Posterior vena cava (tissue), 2 donors: Measurements from ENCODE around the gene KPNA2. TPM values are rescaled to one million over a fixed set of nuclear protein-coding genes. Genes with fewer than 3 reads are reported as not detected.
"Not testable (repeated sequence)": the region's sequence is repeated elsewhere in the genome, so short reads cannot be mapped to it uniquely, and the experiment has no call there.

ENCODE experiments used
- DNase-seq: peaks from one replicate; pipeline ENCODE4 v3.0.0-alpha.2; 2020; ENCODE audit warnings: low spot score
- intact Hi-C, 2 donors: fragments of 100-400 bp; cut with DNase I; formaldehyde crosslinking; loops; one replicate each; pipeline versions ENCODE4 v1.14.1 to v1.14.2; 2022 to 2023
- total RNA-seq, 2 donors: library from RNA; stranded (reverse); fragmentation: NEBNext Ultra II Directional; extraction: Animal tissue kit (Norgen Biotek cat#: 25700); gene quantifications; one replicate each; pipeline ENCODE4 v1.2.1, GENCODE V29; 2021
- donor health status: DM: yes; HTN: yes; CAD: no.
- donor health status: DM: yes; HTN: yes; CAD: no.

The KPNA2 gene
- total RNA-seq, 2 donors from 2014 or later, result 29.2 to 30.8 TPM

- intact Hi-C loops, result not testable (repeated sequence)
These were observed 51.6 kb downstream of the KPNA2 start for GRCh38 chr17:68087131-68087623.

GRCh38 chr17:68087851-68088250, 52.3 kb downstream of the KPNA2 start:
- DNase-seq, result no peak
- intact Hi-C loops, result no loop called here

More at GRCh38 chr17:68087131-68087623, 51.6 kb downstream of the KPNA2 start:
- not testable (repeated sequence) for DNase-seq

GRCh38 chr17:68089881-68090280, 54.3 kb downstream of the KPNA2 start:
- intact Hi-C loops, result no loop called here
- DNase-seq, result no peak

GRCh38 chr17:68094481-68095078, 59.0 kb downstream of the KPNA2 start:
- DNase-seq, result no peak
- intact Hi-C loops, result no loop called here

- DNase-seq, result no peak
These were observed 59.8 kb downstream of the KPNA2 start for GRCh38 chr17:68095205-68095811.

GRCh38 chr17:68096111-68096510, 60.6 kb downstream of the KPNA2 start:
- no peak for DNase-seq
- intact Hi-C loops, result no loop called here

More at GRCh38 chr17:68095205-68095811, 59.8 kb downstream of the KPNA2 start:
- intact Hi-C loops, result no loop called here

Other genes starting within 250 kb of the KPNA2 start
- gene BPTF, start 210.2 kb upstream of the KPNA2 start, total RNA-seq, result 10 to 100 TPM; 70.1 to 70.8 TPM
- 10 to 100 TPM in 1 of 2 donors, 1 to 10 TPM in 1; 7.3 to 21.9 TPM for gene C17orf58, start 39.3 kb upstream of the KPNA2 start, total RNA-seq
- 10 to 100 TPM; 43.4 to 58.9 TPM for gene AMZ2, start 212.3 kb downstream of the KPNA2 start, total RNA-seq